ENCODE results near the gene C11orf65.

DNA sequence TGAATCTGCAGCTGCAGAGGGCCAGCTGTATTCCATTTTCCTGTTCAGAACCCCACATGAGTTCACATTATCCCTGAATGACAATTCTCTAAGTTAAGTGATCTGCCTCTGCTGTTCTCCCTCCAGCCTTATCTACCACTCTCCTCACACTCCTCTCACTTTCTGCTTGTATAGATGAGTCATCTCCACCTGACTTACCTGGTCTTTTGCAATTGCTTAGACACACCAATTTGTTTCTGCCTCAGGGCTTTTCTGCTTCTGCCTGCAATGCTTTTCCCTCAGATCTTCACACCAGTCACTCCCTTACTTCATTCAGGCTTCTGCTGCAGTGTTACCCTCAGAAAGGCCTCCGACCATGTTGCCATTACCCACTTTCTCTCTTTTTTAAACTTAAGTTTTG, 126.4 kb downstream of the C11orf65 start:
- TF ChIP-seq, protein P1, sequence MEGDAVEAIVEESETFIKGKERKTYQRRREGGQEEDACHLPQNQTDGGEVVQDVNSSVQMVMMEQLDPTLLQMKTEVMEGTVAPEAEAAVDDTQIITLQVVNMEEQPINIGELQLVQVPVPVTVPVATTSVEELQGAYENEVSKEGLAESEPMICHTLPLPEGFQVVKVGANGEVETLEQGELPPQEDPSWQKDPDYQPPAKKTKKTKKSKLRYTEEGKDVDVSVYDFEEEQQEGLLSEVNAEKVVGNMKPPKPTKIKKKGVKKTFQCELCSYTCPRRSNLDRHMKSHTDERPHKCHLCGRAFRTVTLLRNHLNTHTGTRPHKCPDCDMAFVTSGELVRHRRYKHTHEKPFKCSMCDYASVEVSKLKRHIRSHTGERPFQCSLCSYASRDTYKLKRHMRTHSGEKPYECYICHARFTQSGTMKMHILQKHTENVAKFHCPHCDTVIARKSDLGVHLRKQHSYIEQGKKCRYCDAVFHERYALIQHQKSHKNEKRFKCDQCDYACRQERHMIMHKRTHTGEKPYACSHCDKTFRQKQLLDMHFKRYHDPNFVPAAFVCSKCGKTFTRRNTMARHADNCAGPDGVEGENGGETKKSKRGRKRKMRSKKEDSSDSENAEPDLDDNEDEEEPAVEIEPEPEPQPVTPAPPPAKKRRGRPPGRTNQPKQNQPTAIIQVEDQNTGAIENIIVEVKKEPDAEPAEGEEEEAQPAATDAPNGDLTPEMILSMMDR (IDR thresholded peaks at IDR 0.05) = no peak
- no peak for TF ChIP-seq POLR2A (IDR thresholded peaks at IDR 0.05)
